ENCODE results near the gene HEXD.

The HEXD gene

GRCh38 chr17:82445542-82445941 is 27.4 kb downstream of the HEXD start:
- Histone ChIP-seq H3K4me2 (ENCODE audit: low read length) (no peak overlapping the region), H3K4me3 (ENCODE audit: low read length) (no peak overlapping the region), H3K9me2 (replicated peaks; ENCODE audit: control insufficient read depth, low read length) (no peaks in the 10 kb centered on the region), H3F3A (ENCODE audit: control insufficient read depth, insufficient read depth) (peaks cover 18% of the 10 kb centered on the region), H4K20me1 (ENCODE audit: control insufficient read depth, insufficient read depth, low read depth, low read length) (no peaks in the 10 kb centered on the region; the same call in 1 of the 2 replicates), H3K4me1 (ENCODE audit: control insufficient read depth, low read length) (peaks cover 39% of the 10 kb centered on the region), H3K27me3 (ENCODE audit: control insufficient read depth, low read length) (no peaks in the 10 kb centered on the region), H3K27ac (ENCODE audit: low read depth, low read length) (no peak overlapping the region), H3K79me2 (ENCODE audit: control insufficient read depth, low read length) (peaks cover 36% of the 10 kb centered on the region), H3K36me3 (ENCODE audit: control insufficient read depth, low read length) (peaks cover 78% of the 10 kb centered on the region), H3K9me3 (ENCODE audit: control insufficient read depth, insufficient read depth, low read length) (peaks cover 3% of the 10 kb centered on the region; the same call in 1 of the 2 replicates)
- TF ChIP-seq EZH2phosphoT487 (IDR thresholded peaks at IDR 0.05; ENCODE audit: borderline replicate concordance, low read length) (no peak), CTCF (IDR thresholded peaks at IDR 0.05; ENCODE audit: low read depth, low read length, poor library complexity, severe bottlenecking) (no peak)

- H3K27ac ChIP-seq (ENCODE audit: low read depth, low read length), result no peak overlapping the region
- H3K9me3 ChIP-seq (ENCODE audit: control insufficient read depth, insufficient read depth, low read length), result peaks cover 3% of the 10 kb centered on the region; the same call in 1 of the 2 replicates
- no peak overlapping the region for H3K4me3 ChIP-seq (ENCODE audit: low read length)
- no peaks in the 10 kb centered on the region; the same call in 1 of the 2 replicates for H4K20me1 ChIP-seq (ENCODE audit: control insufficient read depth, insufficient read depth, low read depth, low read length)
- H3K27me3 ChIP-seq (ENCODE audit: control insufficient read depth, low read length), result no peaks in the 10 kb centered on the region
- peaks cover 78% of the 10 kb centered on the region for H3K36me3 ChIP-seq (ENCODE audit: control insufficient read depth, low read length)
- no peak overlapping the region for H3K4me2 ChIP-seq (ENCODE audit: low read length)
- no peak for TF ChIP-seq EZH2phosphoT487 (IDR thresholded peaks at IDR 0.05; ENCODE audit: borderline replicate concordance, low read length)
- no peak for TF ChIP-seq CTCF (IDR thresholded peaks at IDR 0.05; ENCODE audit: low read depth, low read length, poor library complexity, severe bottlenecking)
- H3F3A ChIP-seq (ENCODE audit: control insufficient read depth, insufficient read depth), result peaks cover 18% of the 10 kb centered on the region
- peaks cover 36% of the 10 kb centered on the region for H3K79me2 ChIP-seq (ENCODE audit: control insufficient read depth, low read length)
- peaks cover 36% of the 10 kb centered on the region for H3K4me1 ChIP-seq (ENCODE audit: control insufficient read depth, low read length)
- no peaks in the 10 kb centered on the region for H3K9me2 ChIP-seq (replicated peaks; ENCODE audit: control insufficient read depth, low read length)
Measured at GRCh38 chr17:82446124-82446523, 28.0 kb downstream of the HEXD start.

DNA sequence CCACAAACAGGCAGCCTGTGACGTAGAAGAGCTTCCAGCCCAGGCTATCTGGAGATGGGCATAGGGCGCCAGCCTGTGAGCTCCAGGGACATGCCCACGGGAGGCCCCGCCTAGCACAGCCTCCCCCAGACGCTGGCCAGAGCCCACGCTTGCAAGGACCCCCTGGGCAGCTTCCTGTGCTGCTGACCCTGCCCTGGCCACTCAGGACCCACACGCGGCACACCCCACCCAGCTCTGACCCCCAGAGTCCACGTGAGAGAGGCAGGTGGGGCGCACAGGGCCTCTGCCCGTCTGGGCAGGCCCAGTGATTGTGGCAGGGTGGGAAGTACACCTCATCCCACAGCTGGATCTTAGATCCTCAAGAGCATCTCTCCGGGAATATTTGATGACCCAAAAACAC is 28.5 kb downstream of the HEXD start:
- Histone ChIP-seq H3F3A (ENCODE audit: control insufficient read depth, insufficient read depth) (peaks cover 16% of the 10 kb centered on the region), H3K4me1 (ENCODE audit: control insufficient read depth, low read length) (peaks cover 36% of the 10 kb centered on the region), H3K27ac (ENCODE audit: low read depth, low read length) (no peak overlapping the region), H4K20me1 (ENCODE audit: control insufficient read depth, insufficient read depth, low read depth, low read length) (no peaks in the 10 kb centered on the region; the same call in 1 of the 2 replicates), H3K9me2 (replicated peaks; ENCODE audit: control insufficient read depth, low read length) (no peaks in the 10 kb centered on the region), H3K27me3 (ENCODE audit: control insufficient read depth, low read length) (no peaks in the 10 kb centered on the region), H3K9me3 (ENCODE audit: control insufficient read depth, insufficient read depth, low read length) (peaks cover 3% of the 10 kb centered on the region; the same call in 1 of the 2 replicates), H3K4me2 (ENCODE audit: low read length) (no peak overlapping the region), H3K36me3 (ENCODE audit: control insufficient read depth, low read length) (peaks cover 76% of the 10 kb centered on the region), H3K4me3 (ENCODE audit: low read length) (no peak overlapping the region), H3K79me2 (ENCODE audit: control insufficient read depth, low read length) (peaks cover 40% of the 10 kb centered on the region)
- TF ChIP-seq EZH2phosphoT487 (IDR thresholded peaks at IDR 0.05; ENCODE audit: borderline replicate concordance, low read length) (no peak), CTCF (IDR thresholded peaks at IDR 0.05; ENCODE audit: low read depth, low read length, poor library complexity, severe bottlenecking) (no peak)
